ENCODE results near the gene SARDH.

GRCh38 chr9:133638711-133639110, 99.4 kb downstream of the SARDH start:
- TF ChIP-seq CTCF (IDR thresholded peaks at IDR 0.05 in 8 of 11, conservative IDR thresholded peaks at IDR 0.05 in 3 of 11) (no peak), POLR2A (IDR thresholded peaks at IDR 0.05) (no peak)

All from spleen (tissue), 7 donors.